D721Med (cell line): ENCODE measurements around the gene COL13A1.

Experiments
- DNase-seq: peaks from one replicate; pipeline ENCODE4 v3.0.0; 2011; ENCODE audit warnings: low spot score; ENCODE audit not compliant: insufficient read length
- FAIRE-seq: peaks from 2 replicates; lab custom pipeline; 2011; peaks lifted over from hg19 to GRCh38; lab: Jason Lieb, UNC
- TF ChIP-seq, protein P1 (sequence below): IDR thresholded peaks from 2 replicates; pipeline ENCODE4 v1.5.1; 2012; ENCODE audit warnings: mild to moderate bottlenecking, control low read depth; ENCODE audit not compliant: insufficient read depth; ENCODE audit errors: missing control alignments

COL13A1 gene

DNA sequence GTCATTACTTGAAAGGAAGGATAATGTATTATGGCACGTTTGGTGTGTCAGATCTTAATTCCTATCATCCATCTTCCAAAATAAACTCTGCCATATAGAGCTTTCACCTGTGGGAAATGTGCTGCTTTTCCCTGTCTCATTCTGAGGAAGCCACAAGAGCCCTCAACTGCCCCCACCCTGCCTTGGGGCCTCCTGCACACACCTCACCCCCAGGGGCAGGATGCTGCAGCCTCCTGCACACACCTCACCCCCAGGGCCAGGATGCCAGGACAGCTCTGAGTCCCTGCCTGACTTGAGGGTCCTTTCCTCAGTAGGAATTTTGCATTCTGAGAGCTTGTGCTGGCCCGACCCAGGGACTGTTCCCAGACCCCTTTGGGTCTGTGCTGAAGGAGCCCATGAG lies 67.1 kb downstream of the COL13A1 start:
- FAIRE-seq = no peak
- DNase-seq = no peak
- TF ChIP-seq, protein P1, sequence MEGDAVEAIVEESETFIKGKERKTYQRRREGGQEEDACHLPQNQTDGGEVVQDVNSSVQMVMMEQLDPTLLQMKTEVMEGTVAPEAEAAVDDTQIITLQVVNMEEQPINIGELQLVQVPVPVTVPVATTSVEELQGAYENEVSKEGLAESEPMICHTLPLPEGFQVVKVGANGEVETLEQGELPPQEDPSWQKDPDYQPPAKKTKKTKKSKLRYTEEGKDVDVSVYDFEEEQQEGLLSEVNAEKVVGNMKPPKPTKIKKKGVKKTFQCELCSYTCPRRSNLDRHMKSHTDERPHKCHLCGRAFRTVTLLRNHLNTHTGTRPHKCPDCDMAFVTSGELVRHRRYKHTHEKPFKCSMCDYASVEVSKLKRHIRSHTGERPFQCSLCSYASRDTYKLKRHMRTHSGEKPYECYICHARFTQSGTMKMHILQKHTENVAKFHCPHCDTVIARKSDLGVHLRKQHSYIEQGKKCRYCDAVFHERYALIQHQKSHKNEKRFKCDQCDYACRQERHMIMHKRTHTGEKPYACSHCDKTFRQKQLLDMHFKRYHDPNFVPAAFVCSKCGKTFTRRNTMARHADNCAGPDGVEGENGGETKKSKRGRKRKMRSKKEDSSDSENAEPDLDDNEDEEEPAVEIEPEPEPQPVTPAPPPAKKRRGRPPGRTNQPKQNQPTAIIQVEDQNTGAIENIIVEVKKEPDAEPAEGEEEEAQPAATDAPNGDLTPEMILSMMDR = no peak

DNA sequence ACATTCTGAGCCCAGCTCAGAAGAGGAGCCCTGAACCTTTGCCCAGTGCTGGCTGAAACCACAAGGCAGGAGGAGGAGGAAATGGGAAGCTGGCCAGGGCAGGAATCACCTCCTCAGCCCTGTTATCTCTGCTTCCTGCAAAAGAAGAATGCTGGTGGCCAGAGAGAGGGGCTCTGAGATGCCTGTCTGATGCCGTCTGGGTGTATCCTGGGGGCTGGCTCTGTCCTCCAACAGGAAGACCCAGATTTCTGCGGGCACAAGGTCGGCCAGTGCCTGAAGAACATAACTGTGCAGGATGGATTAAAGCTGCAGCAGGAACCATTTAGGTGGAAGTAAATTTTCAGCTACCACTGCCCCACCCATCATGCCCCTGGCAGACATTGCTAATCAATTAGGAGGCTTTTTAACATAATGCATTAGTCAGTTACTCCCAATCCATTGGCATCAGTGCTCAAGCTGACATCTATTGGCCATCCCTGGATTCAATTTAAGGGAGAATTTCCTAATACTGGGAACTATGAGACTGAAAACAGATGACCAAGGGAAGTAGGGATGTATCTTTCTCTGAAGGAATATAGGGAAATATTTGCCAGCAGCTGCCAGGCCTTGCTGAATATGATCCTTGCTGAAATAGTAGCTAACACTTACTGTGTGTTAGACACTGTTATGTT lies 67.7 kb downstream of the COL13A1 start:
- FAIRE-seq = no peak
- TF ChIP-seq, protein P1 = no peak
- DNase-seq = no peak

DNA sequence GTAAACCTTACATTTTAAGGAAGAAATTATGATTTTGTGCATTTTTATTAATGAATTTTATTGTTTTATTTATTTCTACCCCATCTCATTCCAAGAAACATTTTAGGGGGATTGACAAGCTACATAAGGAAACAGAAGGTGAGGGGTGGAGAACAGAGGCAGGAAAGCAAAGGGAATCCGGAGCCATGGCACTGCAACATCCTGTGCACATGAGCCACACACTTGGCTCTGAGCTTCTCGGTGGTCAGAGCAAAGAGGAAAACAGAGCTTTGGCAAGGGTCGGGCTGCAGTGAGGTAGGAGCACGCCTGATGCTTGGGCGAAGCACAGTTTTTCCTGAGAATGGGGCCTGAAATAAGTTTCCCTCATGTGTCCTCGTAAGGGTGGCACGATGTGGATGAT lies 68.9 kb downstream of the COL13A1 start:
- TF ChIP-seq, protein P1 = no peak
- DNase-seq = no peak
- FAIRE-seq = no peak

DNA sequence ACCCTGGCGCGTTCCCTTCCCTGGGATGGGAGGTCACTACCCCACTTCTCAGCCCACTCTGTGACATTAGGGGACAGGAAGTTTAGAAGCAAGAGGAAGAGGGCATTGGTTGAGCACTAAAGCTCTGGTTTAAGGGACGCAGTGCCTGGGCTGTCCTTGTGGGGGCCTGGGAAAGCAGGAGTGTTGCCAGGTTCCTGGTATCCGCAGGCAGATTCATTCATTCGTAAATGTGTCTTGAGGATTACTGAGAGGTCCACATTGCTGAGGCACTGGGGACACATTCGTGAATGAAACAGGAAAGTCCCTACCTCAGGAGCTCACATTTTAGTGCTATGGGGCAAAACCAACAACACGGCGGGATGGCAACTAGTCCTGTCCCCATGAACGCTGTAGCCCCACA lies 69.4 kb downstream of the COL13A1 start:
- FAIRE-seq (no peak), DNase-seq (no peak)
- TF ChIP-seq, protein P1 = no peak

DNA sequence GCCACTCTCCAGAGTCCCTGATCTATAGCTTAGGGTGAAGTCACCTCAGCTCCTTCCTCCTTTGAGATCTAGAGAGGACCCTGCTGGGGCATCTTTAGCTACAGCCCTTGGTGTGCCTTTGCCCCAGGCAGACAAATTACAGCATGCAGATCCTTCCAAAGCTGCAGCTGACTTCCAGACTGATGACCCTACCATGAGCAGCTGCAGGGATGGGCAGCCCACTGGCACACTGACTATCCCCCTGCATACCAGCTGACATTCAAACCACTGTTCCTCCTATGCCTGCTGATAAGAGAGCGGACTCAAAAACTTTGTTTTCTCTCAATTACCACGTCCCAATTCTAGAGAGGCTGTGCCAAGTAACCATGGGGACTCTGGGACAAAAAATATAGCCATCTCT lies 70.6 kb downstream of the COL13A1 start:
- TF ChIP-seq, protein P1 = no peak
- FAIRE-seq = no peak
- no peak for DNase-seq

DNA sequence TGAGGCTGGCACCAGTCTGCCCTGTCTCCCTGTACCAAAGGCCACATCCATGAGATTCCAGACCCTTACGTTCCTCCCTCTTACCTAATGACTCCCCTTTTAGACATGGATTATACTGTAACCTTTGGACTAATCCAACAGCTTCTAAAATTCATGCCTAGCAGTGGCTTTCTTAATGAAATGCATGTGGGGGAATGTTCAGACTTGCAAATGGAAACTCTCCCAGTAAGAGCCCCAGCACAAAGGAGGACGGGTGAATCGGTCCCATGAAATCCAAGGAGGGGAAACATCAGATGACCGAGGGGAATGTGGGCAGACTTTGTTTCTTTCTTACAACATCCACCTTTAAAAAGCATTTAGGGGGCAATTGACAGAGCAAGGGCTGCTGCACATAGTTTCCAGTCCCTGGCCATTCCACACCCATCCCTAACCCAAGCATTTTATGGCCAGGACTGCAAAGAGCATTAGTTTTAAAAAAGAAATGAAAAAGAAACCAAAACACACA lies 71.5 kb downstream of the COL13A1 start:
- DNase-seq (no peak), FAIRE-seq (no peak)
- TF ChIP-seq, protein P1 = no peak

DNA sequence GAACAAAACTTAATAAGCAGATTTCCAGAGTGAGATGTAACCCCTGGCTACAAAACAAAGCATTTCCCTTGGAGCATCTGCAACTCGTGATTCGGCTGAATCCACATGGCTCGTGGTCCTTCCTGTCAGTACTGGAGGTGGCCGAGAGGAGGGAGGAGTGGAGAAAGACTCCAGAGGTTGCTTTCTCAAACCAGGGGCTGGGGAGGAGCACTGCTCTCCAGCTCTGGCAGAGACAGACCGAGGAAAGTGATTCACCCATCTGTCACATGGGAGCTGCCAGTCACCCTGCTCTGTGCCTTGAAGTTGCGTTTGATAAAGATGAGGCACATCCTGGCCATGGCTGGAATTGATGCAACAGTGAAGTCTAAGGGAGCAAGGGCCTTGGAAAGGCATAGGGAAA lies 72.7 kb downstream of the COL13A1 start:
- FAIRE-seq (no peak), DNase-seq (no peak)
- TF ChIP-seq, protein P1 = no peak
